Measurements from ENCODE around the gene RABGAP1.

Gene RABGAP1

GRCh38 chr9:122944960-122945888 is 4.4 kb downstream of the RABGAP1 start:
- no peak for DNase-seq

GRCh38 chr9:122946461-122947005 is 5.7 kb downstream of the RABGAP1 start:
- DNase-seq = no peak

- no peak for DNase-seq
Observed at GRCh38 chr9:122948313-122948712, 7.5 kb downstream of the RABGAP1 start.

GRCh38 chr9:122949696-122950095 is 8.9 kb downstream of the RABGAP1 start:
- no peak for DNase-seq

GRCh38 chr9:122950263-122950662 is 9.4 kb downstream of the RABGAP1 start:
- no peak for DNase-seq

- no peak for DNase-seq
Observed at GRCh38 chr9:122951056-122951455, 10.2 kb downstream of the RABGAP1 start.

- no peak for DNase-seq
Observed at GRCh38 chr9:122954253-122954691, 13.5 kb downstream of the RABGAP1 start.

GRCh38 chr9:122955961-122956360 is 15.1 kb downstream of the RABGAP1 start:
- no peak for DNase-seq

GRCh38 chr9:122961139-122961538 is 20.3 kb downstream of the RABGAP1 start:
- DNase-seq = no peak

GRCh38 chr9:122975196-122975595 is 34.4 kb downstream of the RABGAP1 start:
- DNase-seq = no peak

GRCh38 chr9:122978601-122979000 is 37.8 kb downstream of the RABGAP1 start:
- DNase-seq = no peak

GRCh38 chr9:122986010-122986409 is 45.2 kb downstream of the RABGAP1 start:
- no peak for DNase-seq

- DNase-seq = no peak
Observed at GRCh38 chr9:122988141-122988540, 47.3 kb downstream of the RABGAP1 start.

GRCh38 chr9:122988920-122989621 is 48.3 kb downstream of the RABGAP1 start:
- DNase-seq = no peak

- no peak for DNase-seq
Observed at GRCh38 chr9:122991370-122991830, 50.6 kb downstream of the RABGAP1 start.

- DNase-seq = no peak
Observed at GRCh38 chr9:122996586-122996985, 55.8 kb downstream of the RABGAP1 start.

- no peak for DNase-seq
Observed at GRCh38 chr9:122998448-122998847, 57.6 kb downstream of the RABGAP1 start.

GRCh38 chr9:123000371-123001068 is 59.7 kb downstream of the RABGAP1 start:
- no peak for DNase-seq

GRCh38 chr9:123002754-123003153 is 61.9 kb downstream of the RABGAP1 start:
- no peak for DNase-seq

GRCh38 chr9:123003466-123003865 is 62.6 kb downstream of the RABGAP1 start:
- DNase-seq = no peak

GRCh38 chr9:123005964-123006363 is 65.1 kb downstream of the RABGAP1 start:
- no peak for DNase-seq

GRCh38 chr9:123007269-123007668 is 66.4 kb downstream of the RABGAP1 start:
- DNase-seq = no peak

- DNase-seq = no peak
Observed at GRCh38 chr9:123008909-123009308, 68.1 kb downstream of the RABGAP1 start.

Data from NCI-H1436 (cell line).